Measurements from ENCODE around the gene SPARC. TPM values are rescaled to one million over a fixed set of nuclear protein-coding genes. Genes with fewer than 3 reads are reported as not detected.

SPARC gene
- total RNA-seq, 2 donors from 2014 or later = 1,654 to 1,851 TPM

DNA sequence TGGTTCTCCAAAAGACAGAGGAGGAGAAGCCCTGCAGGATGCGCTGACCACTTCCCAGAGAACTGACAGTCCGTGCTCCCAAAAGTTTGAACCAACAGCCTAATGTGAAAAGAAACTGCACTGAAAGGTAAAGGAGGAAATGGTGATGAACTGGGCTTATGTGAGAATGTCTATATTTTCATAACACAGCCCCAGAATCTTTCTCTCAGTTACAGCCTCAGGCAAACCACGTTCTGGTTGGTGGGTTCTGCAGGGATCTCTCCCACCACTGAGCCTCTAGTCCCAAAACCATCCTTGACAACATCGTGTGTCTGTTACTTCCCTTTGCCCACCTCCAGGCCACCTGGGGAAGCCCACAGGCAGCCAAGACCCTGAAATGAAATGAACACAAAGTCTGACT lies 23.9 kb downstream of the SPARC start:
- DNase-seq (ENCODE audit: low spot score) = no peak
- Histone ChIP-seq H3K36me3 (peaks cover 57% of the 10 kb centered on the region), H3K27ac (peak overlapping the region; percentile 95 to 98), H3K4me3 (no peak overlapping the region), H3K4me1 (ENCODE audit: control insufficient read depth in 1 of 2, low read depth in 2 of 2) (peaks cover 39 to 75% of the 10 kb centered on the region in 2 donors), H3K9me3 (no peaks in the 10 kb centered on the region), H3K27me3 (replicated peaks; ENCODE audit: insufficient read depth) (no peaks in the 10 kb centered on the region)
- ATAC-seq (ENCODE audit: insufficient number of reproducible peaks, low FRiP score, low read depth) = no peak
- TF ChIP-seq, protein P1, sequence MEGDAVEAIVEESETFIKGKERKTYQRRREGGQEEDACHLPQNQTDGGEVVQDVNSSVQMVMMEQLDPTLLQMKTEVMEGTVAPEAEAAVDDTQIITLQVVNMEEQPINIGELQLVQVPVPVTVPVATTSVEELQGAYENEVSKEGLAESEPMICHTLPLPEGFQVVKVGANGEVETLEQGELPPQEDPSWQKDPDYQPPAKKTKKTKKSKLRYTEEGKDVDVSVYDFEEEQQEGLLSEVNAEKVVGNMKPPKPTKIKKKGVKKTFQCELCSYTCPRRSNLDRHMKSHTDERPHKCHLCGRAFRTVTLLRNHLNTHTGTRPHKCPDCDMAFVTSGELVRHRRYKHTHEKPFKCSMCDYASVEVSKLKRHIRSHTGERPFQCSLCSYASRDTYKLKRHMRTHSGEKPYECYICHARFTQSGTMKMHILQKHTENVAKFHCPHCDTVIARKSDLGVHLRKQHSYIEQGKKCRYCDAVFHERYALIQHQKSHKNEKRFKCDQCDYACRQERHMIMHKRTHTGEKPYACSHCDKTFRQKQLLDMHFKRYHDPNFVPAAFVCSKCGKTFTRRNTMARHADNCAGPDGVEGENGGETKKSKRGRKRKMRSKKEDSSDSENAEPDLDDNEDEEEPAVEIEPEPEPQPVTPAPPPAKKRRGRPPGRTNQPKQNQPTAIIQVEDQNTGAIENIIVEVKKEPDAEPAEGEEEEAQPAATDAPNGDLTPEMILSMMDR (IDR thresholded peaks at IDR 0.05) = no peak

GRCh38 chr5:151661968-151662732 lies 24.6 kb downstream of the SPARC start:
- H3K4me1 ChIP-seq (ENCODE audit: control insufficient read depth in 1 of 2, low read depth in 2 of 2) = peaks cover 39 to 69% of the 10 kb centered on the region in 2 donors

GRCh38 chr5:151660616-151661495 lies 25.9 kb downstream of the SPARC start:
- Histone ChIP-seq H3K27ac (peak overlapping the region; percentile 4 to 32), H3K27me3 (replicated peaks; ENCODE audit: insufficient read depth) (no peaks in the 10 kb centered on the region), H3K4me3 (no peak overlapping the region), H3K9me3 (no peaks in the 10 kb centered on the region), H3K4me1 (ENCODE audit: control insufficient read depth in 1 of 2, low read depth in 2 of 2) (peaks cover 28 to 56% of the 10 kb centered on the region in 2 donors), H3K36me3 (peaks cover 37% of the 10 kb centered on the region)
- no peak for DNase-seq (ENCODE audit: low spot score)
- TF ChIP-seq, protein P1 (IDR thresholded peaks at IDR 0.05) = no peak
- ATAC-seq (ENCODE audit: insufficient number of reproducible peaks, low FRiP score, low read depth) = no peak

More at GRCh38 chr5:151661968-151662732, 24.6 kb downstream of the SPARC start:
- Histone ChIP-seq H3K27ac (peak overlapping the region; percentile 95 to 98), H3K9me3 (no peaks in the 10 kb centered on the region), H3K4me3 (no peak overlapping the region), H3K27me3 (replicated peaks; ENCODE audit: insufficient read depth) (no peaks in the 10 kb centered on the region), H3K36me3 (peaks cover 50% of the 10 kb centered on the region)
- TF ChIP-seq, protein P1 (IDR thresholded peaks at IDR 0.05) = no peak
- DNase-seq (ENCODE audit: low spot score) (no peak), ATAC-seq (ENCODE audit: insufficient number of reproducible peaks, low FRiP score, low read depth) (no peak)

DNA sequence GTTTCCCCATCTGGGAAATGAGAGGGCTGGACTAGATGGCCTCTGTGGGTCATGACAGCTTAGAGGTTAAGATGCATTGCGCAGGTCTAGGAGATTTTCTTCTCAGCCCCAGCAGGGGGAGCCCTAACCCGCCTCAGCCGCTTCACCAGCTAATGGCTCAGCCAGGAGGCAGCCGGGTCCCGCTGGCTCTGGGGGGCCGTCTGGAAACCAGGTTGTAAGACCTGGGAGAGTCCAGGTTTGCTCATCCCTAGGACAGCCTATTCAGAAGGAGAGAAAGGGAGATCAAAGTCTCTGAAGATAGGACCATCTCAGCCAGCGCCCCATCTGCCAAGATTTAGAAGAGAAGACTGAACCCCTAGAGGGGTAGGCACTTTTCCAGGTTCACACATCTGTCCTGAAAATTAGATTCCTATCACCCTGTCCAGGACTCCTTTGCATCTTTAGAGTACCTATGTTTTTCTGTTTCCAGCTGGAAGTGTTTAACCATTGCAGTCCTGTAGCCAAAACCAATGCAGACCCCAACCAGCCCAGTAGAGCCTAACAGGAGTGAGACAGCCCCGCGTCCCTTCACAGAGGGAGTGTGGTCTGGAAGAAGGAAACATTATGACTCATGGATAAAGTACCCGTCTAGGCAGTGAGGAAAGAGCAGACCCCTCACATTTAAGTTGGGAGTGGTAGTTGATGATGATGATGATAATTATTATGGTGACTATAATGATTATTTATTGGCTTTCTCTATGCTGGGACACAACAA lies 27.5 kb downstream of the SPARC start:
- Histone ChIP-seq H3K27ac (peak overlapping the region in 1 of 2 donors; percentile 46), H3K27me3 (replicated peaks; ENCODE audit: insufficient read depth) (no peaks in the 10 kb centered on the region), H3K4me1 (ENCODE audit: control insufficient read depth in 1 of 2, low read depth in 2 of 2) (peaks cover 11 to 39% of the 10 kb centered on the region in 2 donors), H3K9me3 (no peaks in the 10 kb centered on the region), H3K36me3 (peaks cover 23% of the 10 kb centered on the region), H3K4me3 (no peak overlapping the region)
- TF ChIP-seq, protein P1 (IDR thresholded peaks at IDR 0.05) = peak; percentile 83
- ATAC-seq (ENCODE audit: insufficient number of reproducible peaks, low FRiP score, low read depth) (peak; percentile 81), DNase-seq (ENCODE audit: low spot score) (peak; percentile 33)

Data from thoracic aorta (tissue), 2 donors.